Gastrocnemius medialis (tissue), 4 donors: ENCODE data around the gene ACOT11. TPM values are rescaled to one million over a fixed set of nuclear protein-coding genes. Genes with fewer than 3 reads are reported as not detected.
"Not testable (repeated sequence)": the region's sequence is repeated elsewhere in the genome, so short reads cannot be mapped to it uniquely, and the experiment has no call there.

Source experiments
- ATAC-seq, 2 donors: fragments of 150-250 bp; one replicate each; pipeline ENCODE4 v1.9.1; 2016
- DNase-seq, 2 donors: peaks; one replicate each; pipeline ENCODE4 v3.0.0-alpha.2; 2019
- H3K27ac ChIP-seq, 4 donors: fragments of 200-600 bp; sonication (generic); 1 replicate in 1 of 4; 2 replicates in 3 of 4; pipeline ENCODE4 v1.5.1; 2016 to 2018; ENCODE audit warnings: mild to moderate bottlenecking in 2 of 4, moderate library complexity in 1 of 4
- H3K27me3 ChIP-seq, 3 donors: fragments of 200-600 bp; sonication (generic) in 2 of 3; 1 replicate in 1 of 3; 2 replicates in 2 of 3; pipeline versions ENCODE4 v1.5.1 to v1.6.0; 2016 to 2019; ENCODE audit warnings: mild to moderate bottlenecking in 1 of 3, moderate library complexity in 1 of 3
- H3K36me3 ChIP-seq, 2 donors: fragments of 200-600 bp; sonication (generic) in 1 of 2; one replicate each; pipeline ENCODE4 v1.5.1; 2017 to 2018
- H3K4me1 ChIP-seq, 2 donors: fragments of 200-600 bp; sonication (generic) in 1 of 2; one replicate each; pipeline ENCODE4 v1.5.1; 2016 to 2017; ENCODE audit warnings: mild to moderate bottlenecking in 2 of 2
- H3K4me3 ChIP-seq, 4 donors: fragments of 200-600 bp; sonication (generic) in 3 of 4; 1 replicate in 1 of 4; 2 replicates in 3 of 4; pipeline ENCODE4 v1.5.1; 2016 to 2019; ENCODE audit warnings: mild to moderate bottlenecking in 2 of 4
- H3K9me3 ChIP-seq, 3 donors: fragments of 200-600 bp; sonication (generic) in 2 of 3; 1 replicate in 1 of 3; 2 replicates in 2 of 3; pipeline ENCODE4 v1.5.1; 2016 to 2019
- CTCF ChIP-seq, 5 experiments: fragments of 450-650 bp in 3 of 5; fragments of 200-600 bp in 2 of 5; sonication (generic) in 2 of 5; IDR thresholded peaks in 4 of 5; conservative IDR thresholded peaks in 1 of 5; 1 replicate in 4 of 5; 2 replicates in 1 of 5; pipeline ENCODE4 v1.5.1; 2016 to 2019; ENCODE audit warnings: antibody characterized with exemption in 5 of 5, mild to moderate bottlenecking in 3 of 5, moderate library complexity in 3 of 5
- POLR2A ChIP-seq, 2 donors: fragments of 450-650 bp; IDR thresholded peaks; one replicate each; pipeline ENCODE4 v1.6.1; 2017; ENCODE audit warnings: antibody characterized with exemption in 2 of 2, mild to moderate bottlenecking in 2 of 2, moderate library complexity in 2 of 2
- in situ Hi-C, 4 donors: fragments of 200-750 bp; cut with MboI; loops; one replicate each; pipeline versions ENCODE4 v1.15.0 to v1.8.0; 2017; ENCODE audit warnings: low sequenced_read_pairs in 4 of 4
- intact Hi-C: fragments of 100-400 bp; cut with DNase I; formaldehyde crosslinking; loops from one replicate; pipeline ENCODE4 v1.15.1; 2023; ENCODE audit warnings: low total_unique reads
- total RNA-seq, 4 donors: library from RNA; depleted of rRNA; stranded (reverse); fragments of >200 nt; gene quantifications; one replicate each; pipeline versions ENCODE4 v1.1.0 to v1.2.3, GENCODE V29; 2016

ACOT11 gene
- total RNA-seq, 4 donors from 2014 or later: 0.90 to 3.2 (median 1.2) TPM

GRCh38 chr1:54624466-54625464, 76.7 kb downstream of the ACOT11 start:
- Histone ChIP-seq H3K4me1 (peaks cover 0 to 2% of the 10 kb centered on the region in 2 donors), H3K9me3 (no peaks in the 10 kb centered on the region), H3K27ac (no peak overlapping the region), H3K4me3 (no peak overlapping the region), H3K27me3 (no peaks in the 10 kb centered on the region), H3K36me3 (no peaks in the 10 kb centered on the region)
- no peak for ATAC-seq
- no peak for TF ChIP-seq POLR2A (IDR thresholded peaks at IDR 0.05)
- TF ChIP-seq CTCF (IDR thresholded peaks at IDR 0.05 in 4 of 5, conservative IDR thresholded peaks at IDR 0.05 in 1 of 5): no peak
- in situ Hi-C loops (no loop called here), intact Hi-C loops (no loop called here)
- DNase-seq: no peak

GRCh38 chr1:54627196-54627595, 79.2 kb downstream of the ACOT11 start:
- Histone ChIP-seq H3K27ac (no peak overlapping the region), H3K4me1 (peaks cover 0 to 2% of the 10 kb centered on the region in 2 donors), H3K9me3 (no peaks in the 10 kb centered on the region), H3K4me3 (no peak overlapping the region), H3K36me3 (no peaks in the 10 kb centered on the region), H3K27me3 (no peaks in the 10 kb centered on the region)
- intact Hi-C loops (no loop called here), in situ Hi-C loops (no loop called here)
- no peak for ATAC-seq
- DNase-seq: no peak
- no peak for TF ChIP-seq POLR2A (IDR thresholded peaks at IDR 0.05)
- TF ChIP-seq CTCF (IDR thresholded peaks at IDR 0.05 in 4 of 5, conservative IDR thresholded peaks at IDR 0.05 in 1 of 5): no peak

GRCh38 chr1:54635804-54636203, 87.8 kb downstream of the ACOT11 start:
- intact Hi-C loops: not testable (repeated sequence)

GRCh38 chr1:54636461-54637446, 88.7 kb downstream of the ACOT11 start:
- in situ Hi-C loops, H3K27ac ChIP-seq, H3K9me3 ChIP-seq, intact Hi-C loops, ATAC-seq, H3K4me1 ChIP-seq, H3K4me3 ChIP-seq, H3K27me3 ChIP-seq, H3K36me3 ChIP-seq, DNase-seq: not testable (repeated sequence)

More at GRCh38 chr1:54635804-54636203, 87.8 kb downstream of the ACOT11 start:
- H3K4me1 ChIP-seq, ATAC-seq, in situ Hi-C loops, H3K27me3 ChIP-seq, H3K4me3 ChIP-seq, DNase-seq, H3K36me3 ChIP-seq, H3K27ac ChIP-seq, H3K9me3 ChIP-seq: not testable (repeated sequence)

GRCh38 chr1:54640361-54640760, 92.3 kb downstream of the ACOT11 start:
- ATAC-seq: no peak
- DNase-seq: no peak
- Histone ChIP-seq H3K27me3 (no peaks in the 10 kb centered on the region), H3K36me3 (peaks cover 0 to 4% of the 10 kb centered on the region in 2 donors), H3K9me3 (no peaks in the 10 kb centered on the region), H3K4me1 (peaks cover 0 to 5% of the 10 kb centered on the region in 2 donors), H3K27ac (no peak overlapping the region), H3K4me3 (no peak overlapping the region)
- TF ChIP-seq POLR2A (IDR thresholded peaks at IDR 0.05) (no peak), CTCF (IDR thresholded peaks at IDR 0.05 in 4 of 5, conservative IDR thresholded peaks at IDR 0.05 in 1 of 5) (no peak)
- in situ Hi-C loops: no loop called here
- intact Hi-C loops: no loop called here
